ENCODE results near the gene ZNF593. TPM values are rescaled to one million over a fixed set of nuclear protein-coding genes. Genes with fewer than 3 reads are reported as not detected.
A peak's percentile ranks its signal among the peaks of the same experiment; 100 is the strongest.

The ZNF593 gene
- total and polyA plus RNA-seq, 9 of the 15 experiments (the other 6 are each of a cell fraction or from before 2014, with no cell fraction given): 9.8 to 334 (median 48.2) TPM

DNA sequence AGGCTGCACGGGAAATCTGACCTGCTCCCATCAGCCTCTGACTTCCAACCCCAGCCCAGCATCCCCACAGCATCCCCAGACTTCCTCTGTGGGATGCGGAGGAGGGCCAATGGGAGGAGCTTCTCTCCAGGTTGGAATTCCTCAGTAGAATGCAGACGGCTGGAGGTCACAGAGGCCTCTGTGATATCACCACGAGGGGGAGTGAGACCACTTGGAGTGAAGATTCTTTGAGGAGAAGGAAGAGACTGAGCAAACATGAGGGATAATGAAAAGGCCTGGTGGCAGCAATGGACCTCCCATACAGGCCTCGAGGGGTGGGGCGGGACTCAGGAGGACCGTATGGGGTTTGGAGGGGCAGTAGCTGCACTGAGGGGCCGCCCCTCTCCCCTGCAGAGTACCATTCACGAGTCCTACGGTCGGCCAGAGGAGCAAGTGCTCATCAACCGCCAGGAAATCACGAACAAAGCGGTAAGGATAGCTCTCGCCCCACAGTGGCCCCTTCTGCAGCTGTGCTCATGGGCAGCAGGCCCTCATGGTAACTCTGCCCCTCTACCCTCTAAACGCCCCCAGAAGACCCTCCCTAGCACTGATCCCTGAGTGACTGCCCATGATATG lies 20.8 kb downstream of the ZNF593 start, which contains the start of gene CATSPER4:
Gene CATSPER4, plus strand, starts transcription at position 230 of the 615 bp plus-strand sequence. Its CDS starts 26 bp downstream, at position 256.
- 45% methylated on average over 15 of the region's 16 CpGs for WGBS (ENCODE audit: insufficient coverage, low coverage, missing lambda C conversion rate)
- H4K20me1 ChIP-seq (replicated peaks; ENCODE audit: control insufficient read depth, insufficient read depth, low read length): 0 out of 2 replicates have a peak, but pooled peaks cover 6% of the 10 kb centered on the region
- H3K36me3 ChIP-seq (ENCODE audit: control insufficient read depth, insufficient read depth, low read length): no peaks in the 10 kb centered on the region
- FAIRE-seq: peak; percentile 76
- DNase-seq (ENCODE audit: extremely low read depth in 1 of 4, low spot score in 3 of 4): peak; percentile 73 to 75 (median 74)
- no peaks in the 10 kb centered on the region for H3K79me2 ChIP-seq (ENCODE audit: control insufficient read depth, insufficient read depth, low read length)
- POLR2A ChIA-PET: interaction anchor here (0.6 to 1.4 kb wide), 5 partner anchors 9 to 25 kb away, joined by 3 to 8 read pairs (median 3); partner anchors contain the start of gene ZNF593
- CTCF ChIA-PET (ENCODE audit: low intra/inter-chr PET ratio): interaction anchor here (0.7 to 1.6 kb wide), 4 partner anchors 44 to 201 kb away, joined by 3 to 4 read pairs (median 4); partner anchors contain the start of gene CEP85
- no peak within 1 kb of the TSS for H3K27ac ChIP-seq (ENCODE audit: extremely low read depth, low read depth, low read length)
- H3K4me1 ChIP-seq (replicated peaks in 1 of 2; ENCODE audit: control insufficient read depth in 2 of 2, insufficient read depth in 2 of 2, low read length in 2 of 2): peaks cover 0 to 23% of the 10 kb centered on the region in 2 experiments; a peak in 2 of 5 replicates
- no peak within 1 kb of the TSS for H3K4me3 ChIP-seq
- H3K9me1 ChIP-seq (ENCODE audit: control insufficient read depth, insufficient read depth, low read length): no peaks in the 10 kb centered on the region
- BruUV-seq (replicated peaks): no TSS peak
- in situ Hi-C loops (cut with MboI) (no loop called here), intact Hi-C loops (cut with micrococcal nuclease) (loop anchor here (1.0 kb wide), 4 partner anchors 43 to 201 kb away; no protein-coding TSS in a partner anchor)
- ATAC-seq: peak; percentile 87
- no peaks in the 10 kb centered on the region for H3K9me3 ChIP-seq (replicated peaks; ENCODE audit: control insufficient read depth, insufficient read depth, low read depth, low read length)
- no peak within 1 kb of the TSS for H3K4me2 ChIP-seq (ENCODE audit: insufficient read depth, low read length)
- peak within 1 kb of the TSS; percentile 75 for H2AFZ ChIP-seq (ENCODE audit: low read depth, low read length)
- no peaks in the 10 kb centered on the region for H3K27me3 ChIP-seq (ENCODE audit: control insufficient read depth in 2 of 2, insufficient read depth in 2 of 2, low read length in 2 of 2)
- H3K9ac ChIP-seq (ENCODE audit: insufficient read depth in 1 of 2, low read depth in 2 of 2, low read length in 2 of 2): peak within 1 kb of the TSS in 1 of 2 experiments; percentile 56; a peak in 1 of 4 replicates
- TF ChIP-seq KLF16 (IDR thresholded peaks at IDR 0.05) (no peak), HNRNPLL (IDR thresholded peaks at IDR 0.05; ENCODE audit: low read depth, low read length, poor library complexity, severe bottlenecking) (no peak), PYGO2 (tag; IDR thresholded peaks at IDR 0.05) (no peak), FOXK1 (CRISPR knock-in tag; IDR thresholded peaks at IDR 0.05; ENCODE audit: borderline replicate concordance) (no peak), TARDBP (IDR thresholded peaks at IDR 0.05) (no peak), NFE2L1 (tag; IDR thresholded peaks at IDR 0.05; ENCODE audit: borderline replicate concordance, low read depth) (no peak), NR1H2 (CRISPR knock-in tag; IDR thresholded peaks at IDR 0.05) (no peak), TAF7 (tag; IDR thresholded peaks at IDR 0.05) (no peak)
- TF ChIP-seq, protein P1, sequence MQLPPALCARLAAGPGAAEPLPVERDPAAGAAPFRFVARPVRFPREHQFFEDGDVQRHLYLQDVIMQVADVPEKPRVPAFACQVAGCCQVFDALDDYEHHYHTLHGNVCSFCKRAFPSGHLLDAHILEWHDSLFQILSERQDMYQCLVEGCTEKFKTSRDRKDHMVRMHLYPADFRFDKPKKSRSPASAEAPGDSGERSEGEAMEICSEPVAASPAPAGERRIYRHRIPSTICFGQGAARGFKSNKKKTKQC (CRISPR knock-in tag; IDR thresholded peaks at IDR 0.05): no peak
- TF ChIP-seq, protein P2, sequence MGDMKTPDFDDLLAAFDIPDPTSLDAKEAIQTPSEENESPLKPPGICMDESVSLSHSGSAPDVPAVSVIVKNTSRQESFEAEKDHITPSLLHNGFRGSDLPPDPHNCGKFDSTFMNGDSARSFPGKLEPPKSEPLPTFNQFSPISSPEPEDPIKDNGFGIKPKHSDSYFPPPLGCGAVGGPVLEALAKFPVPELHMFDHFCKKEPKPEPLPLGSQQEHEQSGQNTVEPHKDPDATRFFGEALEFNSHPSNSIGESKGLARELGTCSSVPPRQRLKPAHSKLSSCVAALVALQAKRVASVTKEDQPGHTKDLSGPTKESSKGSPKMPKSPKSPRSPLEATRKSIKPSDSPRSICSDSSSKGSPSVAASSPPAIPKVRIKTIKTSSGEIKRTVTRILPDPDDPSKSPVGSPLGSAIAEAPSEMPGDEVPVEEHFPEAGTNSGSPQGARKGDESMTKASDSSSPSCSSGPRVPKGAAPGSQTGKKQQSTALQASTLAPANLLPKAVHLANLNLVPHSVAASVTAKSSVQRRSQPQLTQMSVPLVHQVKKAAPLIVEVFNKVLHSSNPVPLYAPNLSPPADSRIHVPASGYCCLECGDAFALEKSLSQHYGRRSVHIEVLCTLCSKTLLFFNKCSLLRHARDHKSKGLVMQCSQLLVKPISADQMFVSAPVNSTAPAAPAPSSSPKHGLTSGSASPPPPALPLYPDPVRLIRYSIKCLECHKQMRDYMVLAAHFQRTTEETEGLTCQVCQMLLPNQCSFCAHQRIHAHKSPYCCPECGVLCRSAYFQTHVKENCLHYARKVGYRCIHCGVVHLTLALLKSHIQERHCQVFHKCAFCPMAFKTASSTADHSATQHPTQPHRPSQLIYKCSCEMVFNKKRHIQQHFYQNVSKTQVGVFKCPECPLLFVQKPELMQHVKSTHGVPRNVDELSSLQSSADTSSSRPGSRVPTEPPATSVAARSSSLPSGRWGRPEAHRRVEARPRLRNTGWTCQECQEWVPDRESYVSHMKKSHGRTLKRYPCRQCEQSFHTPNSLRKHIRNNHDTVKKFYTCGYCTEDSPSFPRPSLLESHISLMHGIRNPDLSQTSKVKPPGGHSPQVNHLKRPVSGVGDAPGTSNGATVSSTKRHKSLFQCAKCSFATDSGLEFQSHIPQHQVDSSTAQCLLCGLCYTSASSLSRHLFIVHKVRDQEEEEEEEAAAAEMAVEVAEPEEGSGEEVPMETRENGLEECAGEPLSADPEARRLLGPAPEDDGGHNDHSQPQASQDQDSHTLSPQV (IDR thresholded peaks at IDR 0.05): no peak
- TF ChIP-seq, protein P3, sequence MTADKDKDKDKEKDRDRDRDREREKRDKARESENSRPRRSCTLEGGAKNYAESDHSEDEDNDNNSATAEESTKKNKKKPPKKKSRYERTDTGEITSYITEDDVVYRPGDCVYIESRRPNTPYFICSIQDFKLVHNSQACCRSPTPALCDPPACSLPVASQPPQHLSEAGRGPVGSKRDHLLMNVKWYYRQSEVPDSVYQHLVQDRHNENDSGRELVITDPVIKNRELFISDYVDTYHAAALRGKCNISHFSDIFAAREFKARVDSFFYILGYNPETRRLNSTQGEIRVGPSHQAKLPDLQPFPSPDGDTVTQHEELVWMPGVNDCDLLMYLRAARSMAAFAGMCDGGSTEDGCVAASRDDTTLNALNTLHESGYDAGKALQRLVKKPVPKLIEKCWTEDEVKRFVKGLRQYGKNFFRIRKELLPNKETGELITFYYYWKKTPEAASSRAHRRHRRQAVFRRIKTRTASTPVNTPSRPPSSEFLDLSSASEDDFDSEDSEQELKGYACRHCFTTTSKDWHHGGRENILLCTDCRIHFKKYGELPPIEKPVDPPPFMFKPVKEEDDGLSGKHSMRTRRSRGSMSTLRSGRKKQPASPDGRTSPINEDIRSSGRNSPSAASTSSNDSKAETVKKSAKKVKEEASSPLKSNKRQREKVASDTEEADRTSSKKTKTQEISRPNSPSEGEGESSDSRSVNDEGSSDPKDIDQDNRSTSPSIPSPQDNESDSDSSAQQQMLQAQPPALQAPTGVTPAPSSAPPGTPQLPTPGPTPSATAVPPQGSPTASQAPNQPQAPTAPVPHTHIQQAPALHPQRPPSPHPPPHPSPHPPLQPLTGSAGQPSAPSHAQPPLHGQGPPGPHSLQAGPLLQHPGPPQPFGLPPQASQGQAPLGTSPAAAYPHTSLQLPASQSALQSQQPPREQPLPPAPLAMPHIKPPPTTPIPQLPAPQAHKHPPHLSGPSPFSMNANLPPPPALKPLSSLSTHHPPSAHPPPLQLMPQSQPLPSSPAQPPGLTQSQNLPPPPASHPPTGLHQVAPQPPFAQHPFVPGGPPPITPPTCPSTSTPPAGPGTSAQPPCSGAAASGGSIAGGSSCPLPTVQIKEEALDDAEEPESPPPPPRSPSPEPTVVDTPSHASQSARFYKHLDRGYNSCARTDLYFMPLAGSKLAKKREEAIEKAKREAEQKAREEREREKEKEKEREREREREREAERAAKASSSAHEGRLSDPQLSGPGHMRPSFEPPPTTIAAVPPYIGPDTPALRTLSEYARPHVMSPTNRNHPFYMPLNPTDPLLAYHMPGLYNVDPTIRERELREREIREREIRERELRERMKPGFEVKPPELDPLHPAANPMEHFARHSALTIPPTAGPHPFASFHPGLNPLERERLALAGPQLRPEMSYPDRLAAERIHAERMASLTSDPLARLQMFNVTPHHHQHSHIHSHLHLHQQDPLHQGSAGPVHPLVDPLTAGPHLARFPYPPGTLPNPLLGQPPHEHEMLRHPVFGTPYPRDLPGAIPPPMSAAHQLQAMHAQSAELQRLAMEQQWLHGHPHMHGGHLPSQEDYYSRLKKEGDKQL (CRISPR knock-in tag; IDR thresholded peaks at IDR 0.05; ENCODE audit: borderline replicate concordance): no peak
